Activated CD4-positive, alpha-beta T cell treated with anti-CD3 and anti-CD28 coated beads, Interleukin-2, Interleukin-6, amounts not matched to agents 100 ng/mL and 50 ng/mL, durations not matched to agents 16 hours and 8 hours (primary cell): ENCODE results near the gene F3.

Experiments used
- DNase-seq: peaks from one replicate; pipeline ENCODE4 v3.0.0-alpha.2; 2020

The F3 gene

GRCh38 chr1:94526152-94526980 is 15.2 kb downstream of the F3 start:
- no peak for DNase-seq

- no peak for DNase-seq
Observed at GRCh38 chr1:94524531-94524930, 17.0 kb downstream of the F3 start.

- DNase-seq, result no peak
Observed at GRCh38 chr1:94522304-94522703, 19.3 kb downstream of the F3 start.

- no peak for DNase-seq
Observed at GRCh38 chr1:94519351-94519750, 22.2 kb downstream of the F3 start.

- DNase-seq, result no peak
Observed at GRCh38 chr1:94515296-94515947, 26.1 kb downstream of the F3 start.

GRCh38 chr1:94514095-94514727 is 27.3 kb downstream of the F3 start:
- DNase-seq, result peak; percentile 16

- no peak for DNase-seq
Observed at GRCh38 chr1:94512816-94513215, 28.7 kb downstream of the F3 start.

- no peak for DNase-seq
Observed at GRCh38 chr1:94504601-94505000, 37.0 kb downstream of the F3 start.

- DNase-seq, result no peak
Observed at GRCh38 chr1:94503153-94503552, 38.4 kb downstream of the F3 start.

- DNase-seq, result no peak
Observed at GRCh38 chr1:94501935-94502334, 39.6 kb downstream of the F3 start.

GRCh38 chr1:94501426-94501825 is 40.1 kb downstream of the F3 start:
- DNase-seq, result no peak

GRCh38 chr1:94496076-94496755 is 45.3 kb downstream of the F3 start:
- no peak for DNase-seq

GRCh38 chr1:94490556-94490955 is 51.0 kb downstream of the F3 start:
- no peak for DNase-seq

GRCh38 chr1:94486990-94487389 is 54.6 kb downstream of the F3 start:
- DNase-seq, result no peak

- DNase-seq, result peak; percentile 69
Observed at GRCh38 chr1:94481473-94481933, 60.1 kb downstream of the F3 start.

- no peak for DNase-seq
Observed at GRCh38 chr1:94479682-94480081, 61.9 kb downstream of the F3 start.
